Kidney epithelial cell (primary cell): ENCODE results near the gene ACSS2. TPM values are rescaled to one million over a fixed set of nuclear protein-coding genes. Genes with fewer than 3 reads are reported as not detected.

ENCODE experiments used
- DNase-seq: peaks from one replicate; pipeline ENCODE4 v3.0.0-alpha.2; 2010; ENCODE audit warnings: low read depth
- H3K27me3 ChIP-seq: 2 replicates; pipeline ENCODE4 v1.6.0; 2011; ENCODE audit warnings: low read length; ENCODE audit not compliant: control insufficient read depth, insufficient read depth
- H3K36me3 ChIP-seq: 2 replicates; pipeline ENCODE4 v1.5.1; 2011; ENCODE audit warnings: low read length; ENCODE audit not compliant: control insufficient read depth, insufficient read depth
- H3K4me3 ChIP-seq: 2 replicates; pipeline ENCODE4 v1.5.1; 2011; ENCODE audit warnings: low read depth, mild to moderate bottlenecking, control low read depth, low read length
- total RNA-seq: library from RNA; depleted of rRNA; stranded (reverse); fragments of >200 nt; gene quantifications from 2 replicates; pipeline ENCODE4 v1.2.3, GENCODE V29; 2015
- TF ChIP-seq, protein P1 (sequence below): IDR thresholded peaks from 2 replicates; pipeline ENCODE4 v1.5.1; 2011; ENCODE audit warnings: mild to moderate bottlenecking, moderate library complexity, low read length, control low read depth, inconsistent platforms; ENCODE audit not compliant: insufficient read depth, poor library complexity, severe bottlenecking

Gene ACSS2
- total RNA-seq, 1 donor from 2014 or later = 29.2 TPM

DNA sequence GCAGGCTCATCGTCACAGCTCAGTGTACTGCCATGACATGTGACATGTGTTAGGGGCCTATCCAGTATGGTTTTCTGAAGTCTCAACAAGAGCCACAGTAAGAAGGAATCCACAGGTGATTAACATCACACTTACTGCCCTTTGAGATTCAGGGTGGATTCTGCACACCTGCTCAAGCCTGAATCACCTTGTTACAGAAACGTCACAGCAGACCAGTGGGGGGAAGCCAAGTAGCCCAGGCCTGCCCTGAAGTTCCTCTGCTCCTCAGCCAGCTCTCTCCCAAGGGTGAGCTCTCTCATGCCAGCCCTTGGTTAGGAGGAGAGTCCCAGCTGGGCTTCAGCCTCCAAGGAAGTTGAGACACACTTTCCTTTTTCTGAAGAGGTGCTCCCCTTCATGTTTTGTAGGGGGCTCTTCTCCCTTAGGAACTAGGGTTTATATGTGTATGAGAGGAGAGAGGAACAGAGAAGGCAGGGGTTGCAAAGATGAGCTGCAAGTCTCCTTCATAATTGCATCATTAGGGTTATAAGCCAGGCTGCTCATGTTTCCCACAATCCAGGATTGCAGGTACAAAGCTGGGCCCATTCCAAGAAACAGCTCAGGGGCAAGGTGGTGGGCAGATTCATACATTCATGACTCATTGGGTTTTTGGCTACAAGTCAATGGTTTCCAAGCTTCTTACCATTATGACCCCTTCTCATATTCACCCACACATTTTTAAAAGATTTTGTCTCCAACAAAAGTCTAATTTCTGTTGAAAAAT, 67.6 kb downstream of the ACSS2 start:
- no peak for DNase-seq
- H3K27me3 ChIP-seq = no peaks in the 10 kb centered on the region
- H3K36me3 ChIP-seq = peaks cover 1% of the 10 kb centered on the region
- H3K4me3 ChIP-seq = no peak overlapping the region
- TF ChIP-seq, protein P1, sequence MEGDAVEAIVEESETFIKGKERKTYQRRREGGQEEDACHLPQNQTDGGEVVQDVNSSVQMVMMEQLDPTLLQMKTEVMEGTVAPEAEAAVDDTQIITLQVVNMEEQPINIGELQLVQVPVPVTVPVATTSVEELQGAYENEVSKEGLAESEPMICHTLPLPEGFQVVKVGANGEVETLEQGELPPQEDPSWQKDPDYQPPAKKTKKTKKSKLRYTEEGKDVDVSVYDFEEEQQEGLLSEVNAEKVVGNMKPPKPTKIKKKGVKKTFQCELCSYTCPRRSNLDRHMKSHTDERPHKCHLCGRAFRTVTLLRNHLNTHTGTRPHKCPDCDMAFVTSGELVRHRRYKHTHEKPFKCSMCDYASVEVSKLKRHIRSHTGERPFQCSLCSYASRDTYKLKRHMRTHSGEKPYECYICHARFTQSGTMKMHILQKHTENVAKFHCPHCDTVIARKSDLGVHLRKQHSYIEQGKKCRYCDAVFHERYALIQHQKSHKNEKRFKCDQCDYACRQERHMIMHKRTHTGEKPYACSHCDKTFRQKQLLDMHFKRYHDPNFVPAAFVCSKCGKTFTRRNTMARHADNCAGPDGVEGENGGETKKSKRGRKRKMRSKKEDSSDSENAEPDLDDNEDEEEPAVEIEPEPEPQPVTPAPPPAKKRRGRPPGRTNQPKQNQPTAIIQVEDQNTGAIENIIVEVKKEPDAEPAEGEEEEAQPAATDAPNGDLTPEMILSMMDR = no peak

DNA sequence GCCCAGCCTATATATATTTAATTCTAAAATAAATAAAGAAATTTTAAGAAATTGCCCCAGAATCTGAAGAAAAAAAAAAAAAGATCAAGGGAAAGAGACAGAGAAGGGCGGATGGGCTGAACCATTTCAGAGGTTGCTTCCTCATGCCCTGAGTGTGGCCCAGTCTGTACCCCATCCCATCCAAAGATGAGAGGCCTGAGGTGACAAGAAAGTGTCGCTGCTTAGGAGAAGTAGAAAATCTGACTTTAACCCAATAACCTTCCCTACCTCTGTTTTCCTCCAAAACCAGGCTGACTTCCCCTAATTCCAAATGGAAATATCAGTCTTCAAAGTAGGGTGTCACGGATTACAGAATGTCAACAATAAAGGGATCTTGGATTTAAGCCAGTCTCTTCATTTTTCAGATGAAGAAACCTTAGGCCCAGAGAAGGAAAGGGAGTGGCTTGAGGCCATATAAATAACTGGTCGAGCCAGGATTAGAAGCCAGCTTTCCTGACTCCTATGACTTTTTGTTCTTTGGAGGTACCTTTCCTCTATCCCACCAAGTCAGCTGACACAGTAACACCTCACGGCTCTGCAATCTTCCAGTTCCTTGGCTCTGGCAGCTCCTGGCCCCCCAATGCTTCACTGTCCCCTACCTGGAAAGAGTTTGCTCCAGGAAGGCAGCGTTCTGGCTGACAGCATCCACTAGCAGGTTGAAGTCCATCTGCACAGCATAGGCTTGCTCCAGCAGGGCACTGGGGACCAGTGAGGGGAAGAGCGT, 69.1 kb downstream of the ACSS2 start:
- H3K36me3 ChIP-seq = peaks cover 1% of the 10 kb centered on the region

DNA sequence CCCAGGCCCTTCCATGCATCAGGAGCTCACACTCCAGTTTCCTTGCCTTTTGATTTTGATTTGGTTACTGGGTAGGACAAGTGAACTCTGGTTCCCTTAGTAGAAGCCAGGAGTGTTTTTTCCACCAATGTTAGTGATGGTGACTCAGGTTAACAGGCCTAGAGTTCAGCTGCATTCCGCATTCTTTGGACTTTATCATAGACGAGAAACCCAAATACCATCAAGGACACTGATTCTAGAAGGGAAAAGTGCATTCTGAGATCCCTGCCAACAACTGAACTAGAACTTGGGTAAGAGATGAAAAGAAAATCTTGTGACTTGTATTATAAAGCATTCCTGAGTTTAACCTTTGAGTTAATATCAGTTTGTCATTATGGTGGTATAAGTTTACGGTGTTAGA, 70.2 kb downstream of the ACSS2 start:
- Histone ChIP-seq H3K27me3 (no peaks in the 10 kb centered on the region), H3K4me3 (no peak overlapping the region), H3K36me3 (peaks cover 1% of the 10 kb centered on the region)
- TF ChIP-seq, protein P1 = no peak
- no peak for DNase-seq

More for the DNA sequence above, 69.1 kb downstream of the ACSS2 start:
- H3K27me3 ChIP-seq = no peaks in the 10 kb centered on the region
- no peak overlapping the region for H3K4me3 ChIP-seq
- no peak for DNase-seq
- TF ChIP-seq, protein P1 = no peak

DNA sequence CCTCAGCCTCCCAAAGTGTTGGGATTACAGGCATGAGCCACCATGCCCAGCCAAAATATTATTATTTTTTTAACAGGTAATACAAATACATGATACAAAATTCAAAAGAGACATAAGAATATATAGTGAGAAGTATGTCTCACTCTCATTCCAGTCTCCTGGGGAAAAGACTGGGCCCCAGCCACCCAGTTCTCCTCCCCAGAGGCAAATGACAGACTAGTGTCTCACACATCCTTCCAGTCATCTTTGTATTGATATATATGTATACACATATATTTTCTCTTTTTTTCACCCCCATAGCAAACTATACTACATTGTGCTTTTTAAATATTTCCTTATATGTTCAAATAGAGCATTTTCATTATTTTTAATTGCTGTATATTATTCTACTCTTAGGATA, 70.9 kb downstream of the ACSS2 start:
- no peak for DNase-seq
- Histone ChIP-seq H3K27me3 (no peaks in the 10 kb centered on the region), H3K36me3 (peaks cover 1% of the 10 kb centered on the region), H3K4me3 (no peak overlapping the region)
- TF ChIP-seq, protein P1 = no peak

DNA sequence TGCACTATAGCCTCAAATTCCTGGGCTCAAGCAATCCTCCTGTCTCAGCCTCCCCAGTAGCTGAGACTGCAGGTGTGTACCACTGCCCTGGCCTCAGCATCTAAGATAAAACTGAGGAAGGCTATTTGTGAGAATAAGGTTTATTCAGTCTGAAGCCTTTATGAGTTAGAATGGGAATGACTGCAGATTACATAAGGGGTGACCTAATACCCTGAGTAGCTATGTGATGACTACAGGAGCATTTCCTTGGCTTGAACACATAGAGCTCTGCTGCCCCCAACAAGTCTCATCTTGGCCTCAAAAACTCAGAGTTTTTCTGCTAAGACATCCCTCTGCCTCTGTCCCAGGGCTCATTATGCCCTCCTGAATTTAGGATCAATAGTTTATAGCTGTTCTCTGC, 71.6 kb downstream of the ACSS2 start:
- no peak overlapping the region for H3K4me3 ChIP-seq

More for the DNA sequence above, 71.6 kb downstream of the ACSS2 start:
- no peaks in the 10 kb centered on the region for H3K36me3 ChIP-seq
- TF ChIP-seq, protein P1 = no peak
- no peak for DNase-seq
- H3K27me3 ChIP-seq = no peaks in the 10 kb centered on the region
